Adipose tissue (tissue), 3 donors: Measurements from ENCODE around the gene COPE. TPM values are rescaled to one million over a fixed set of nuclear protein-coding genes. Genes with fewer than 3 reads are reported as not detected.

Source experiments
- polyA plus RNA-seq, 3 donors: library from polyadenylated mRNA; stranded (reverse); fragments of 200-250 nt; gene quantifications; one replicate each; pipeline ENCODE4 v1.2.3, GENCODE V29; 2013
- donor health status: healthy with polysubstance abuse.
- donor health status: Bipolar disorder and iron deficiency.
- donor health status: healthy.

COPE gene
- polyA plus RNA-seq, 3 donors, result 139 to 193 (median 188) TPM

Other genes starting within 250 kb of the COPE start
- gene CRTC1, start 235.7 kb downstream of the COPE start, polyA plus RNA-seq, result 1 to 10 TPM; 5.3 to 8.3 (median 5.4) TPM
- 1 to 10 TPM in 1 of 3 donors, under 1 TPM in 2; 0.24 to 3.4 (median 0.52) TPM for gene COMP, start 128.1 kb downstream of the COPE start, polyA plus RNA-seq
- 10 to 100 TPM; 28.5 to 45.5 (median 35.2) TPM for gene UPF1, start 87.4 kb downstream of the COPE start, polyA plus RNA-seq
- gene CERS1, start 23.2 kb downstream of the COPE start, polyA plus RNA-seq, result 1 to 10 TPM in 1 of 3 donors, under 1 TPM in 2; 0.24 to 1.0 (median 0.31) TPM
- gene DDX49, start 328 bp upstream of the COPE start, polyA plus RNA-seq, result 10 to 100 TPM; 45.9 to 59.4 (median 55.4) TPM
- gene HOMER3, start 21.8 kb upstream of the COPE start, polyA plus RNA-seq, result 10 to 100 TPM in 2 of 3 donors, 1 to 10 TPM in 1; 5.7 to 44.3 (median 16.3) TPM
- 10 to 100 TPM; 14.3 to 35.2 (median 31.7) TPM for gene SUGP2, start 114.1 kb upstream of the COPE start, polyA plus RNA-seq
- gene ARMC6, start 114.2 kb upstream of the COPE start, polyA plus RNA-seq, result 10 to 100 TPM in 2 of 3 donors, 1 to 10 TPM in 1; 8.7 to 19.9 (median 15.6) TPM
- gene SLC25A42, start 144.6 kb upstream of the COPE start, polyA plus RNA-seq, result 10 to 100 TPM; 10.8 to 11.4 (median 11.0) TPM
- 10 to 100 TPM in 2 of 3 donors, 1 to 10 TPM in 1; 8.7 to 21.8 (median 19.0) TPM for gene TMEM161A, start 219.1 kb upstream of the COPE start, polyA plus RNA-seq